Stimulated activated CD8-positive, alpha-beta memory T cell treated with anti-CD3 and anti-CD28 coated beads, Interleukin-7, amount 100 ng/mL, for 24 hours (primary cell): Measurements from ENCODE around the gene PDAP1.
"Not testable (repeated sequence)": the region's sequence is repeated elsewhere in the genome, so short reads cannot be mapped to it uniquely, and the experiment has no call there.

Source experiments
- DNase-seq: peaks from one replicate; pipeline ENCODE4 v3.0.0-alpha.2; 2020; ENCODE audit warnings: low read depth

Gene PDAP1

DNA sequence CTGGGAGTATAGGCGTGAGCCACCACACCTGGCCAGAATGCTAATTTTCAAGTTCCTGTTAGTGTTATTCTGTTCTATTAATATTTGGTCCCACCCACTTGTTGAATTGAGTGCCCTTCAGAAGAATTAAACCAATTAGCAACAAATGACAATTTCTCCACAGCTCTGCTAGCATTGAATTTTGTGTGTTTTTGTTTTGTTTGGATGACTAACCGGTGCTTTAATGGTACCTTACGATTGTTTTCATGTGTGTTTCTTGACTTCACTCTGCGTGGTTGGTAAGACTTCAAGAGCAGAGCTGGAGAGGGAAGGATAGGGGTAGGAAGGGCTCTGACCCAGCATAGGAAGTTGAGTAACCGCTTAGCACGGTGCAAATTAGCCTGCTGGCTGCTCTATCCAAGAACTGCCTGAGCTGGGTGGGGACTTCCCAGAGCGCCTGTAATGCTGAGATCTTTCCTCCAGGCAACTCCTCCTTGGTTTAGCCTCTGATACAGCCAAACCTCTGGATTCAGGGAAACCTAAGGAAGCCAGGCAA, 29.3 kb downstream of the PDAP1 start:
- DNase-seq = no peak

GRCh38 chr7:99375070-99375807, 33.2 kb downstream of the PDAP1 start:
- DNase-seq = no peak

DNA sequence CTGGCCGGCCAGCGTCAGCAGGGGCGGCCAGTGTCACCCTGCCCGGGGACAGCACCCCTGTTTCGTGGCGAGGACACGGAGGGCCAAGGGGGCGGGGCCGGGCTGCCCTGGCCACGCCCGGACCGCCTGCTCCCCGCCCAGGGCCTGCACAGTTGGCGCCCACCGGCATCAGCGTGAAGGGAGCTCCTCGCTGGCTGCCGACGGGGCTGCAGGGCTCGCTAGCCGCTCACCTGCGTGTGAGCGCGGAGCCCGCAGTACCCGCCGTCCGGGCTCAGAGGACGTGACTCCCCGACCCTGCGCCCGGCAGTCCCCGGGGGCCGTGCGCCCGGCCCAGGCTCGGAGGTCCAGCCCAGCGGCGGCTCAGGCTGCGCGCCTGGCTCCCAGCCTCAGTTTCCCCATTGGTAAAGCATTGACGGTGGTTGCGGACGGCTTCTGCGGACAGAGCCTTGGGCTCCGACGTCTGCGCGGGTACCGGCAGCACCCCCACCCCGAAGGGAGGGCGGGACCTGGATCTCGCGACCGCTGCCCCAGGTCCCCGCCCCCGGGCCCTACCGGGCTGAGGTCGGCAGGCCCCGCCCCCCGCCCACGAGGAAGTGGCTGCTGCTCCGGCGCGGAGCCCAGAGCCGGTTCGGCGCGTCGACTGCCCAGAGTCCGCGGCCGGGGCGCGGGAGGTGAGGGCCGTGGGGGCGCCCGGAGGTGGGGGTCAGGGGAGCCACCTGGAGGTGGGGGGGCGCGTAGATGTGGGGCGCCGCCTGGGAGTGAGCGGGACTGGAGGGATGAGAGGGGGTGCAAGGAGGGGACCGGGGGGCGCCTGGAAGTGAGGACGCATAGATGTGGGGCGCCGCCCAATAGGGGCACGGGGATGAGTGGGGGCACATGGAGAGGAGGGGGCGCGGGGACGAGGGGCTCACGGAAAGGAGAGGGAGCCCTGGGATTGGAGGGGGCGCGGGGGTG, 34.0 kb downstream of the PDAP1 start, which contains the start of gene ARPC1B:
TSS of gene ARPC1B (plus strand) at position 620 of the 954 bp plus-strand sequence. CDS start 10,985 bp downstream, outside the sequence.
- DNase-seq = peak; percentile 78

- DNase-seq = no peak
These were observed 35.0 kb downstream of the PDAP1 start for GRCh38 chr7:99373091-99374066.

DNA sequence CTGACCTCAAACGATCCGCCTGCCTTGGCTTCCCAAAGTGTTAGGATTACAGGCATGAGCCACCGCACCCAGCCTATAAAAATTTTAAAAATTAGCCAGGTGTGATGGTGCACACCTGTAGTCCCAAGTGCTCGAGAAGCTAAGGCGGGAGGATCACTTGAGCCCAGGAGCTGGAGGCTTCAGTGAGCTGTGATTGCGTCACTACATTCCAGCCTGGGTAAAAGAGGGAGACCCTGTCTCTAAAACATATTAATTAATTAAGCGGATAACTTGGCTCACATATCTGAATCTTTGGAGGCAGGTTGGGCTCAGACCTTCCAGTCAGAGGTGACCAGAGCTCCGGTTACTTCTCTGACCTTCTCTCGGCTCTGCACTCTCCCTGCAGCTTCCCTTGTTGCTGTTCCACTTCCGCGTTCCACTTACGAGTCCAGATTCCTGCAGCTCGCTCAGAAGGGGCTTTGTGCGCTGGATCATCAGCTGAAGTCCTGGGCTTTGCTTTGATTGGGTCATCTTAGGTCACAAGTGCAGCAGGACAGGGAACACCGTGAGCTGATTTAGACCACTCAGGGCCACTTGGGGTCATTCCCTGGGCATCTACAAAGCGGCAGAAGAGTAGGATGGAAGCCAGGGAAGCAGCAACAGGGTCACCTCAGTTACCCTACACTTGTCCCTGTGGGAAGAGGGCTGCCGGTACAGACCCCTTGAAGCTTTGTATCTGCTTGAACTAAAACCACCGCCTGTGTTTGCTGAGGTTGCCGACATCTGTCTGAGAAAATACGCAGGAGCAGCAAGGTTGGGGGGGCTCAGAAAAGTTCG, 35.9 kb downstream of the PDAP1 start:
- no peak for DNase-seq

- no peak for DNase-seq
These were observed 36.9 kb downstream of the PDAP1 start for GRCh38 chr7:99371376-99371920.

- no peak for DNase-seq
These were observed 38.5 kb downstream of the PDAP1 start for GRCh38 chr7:99369767-99370391.

DNA sequence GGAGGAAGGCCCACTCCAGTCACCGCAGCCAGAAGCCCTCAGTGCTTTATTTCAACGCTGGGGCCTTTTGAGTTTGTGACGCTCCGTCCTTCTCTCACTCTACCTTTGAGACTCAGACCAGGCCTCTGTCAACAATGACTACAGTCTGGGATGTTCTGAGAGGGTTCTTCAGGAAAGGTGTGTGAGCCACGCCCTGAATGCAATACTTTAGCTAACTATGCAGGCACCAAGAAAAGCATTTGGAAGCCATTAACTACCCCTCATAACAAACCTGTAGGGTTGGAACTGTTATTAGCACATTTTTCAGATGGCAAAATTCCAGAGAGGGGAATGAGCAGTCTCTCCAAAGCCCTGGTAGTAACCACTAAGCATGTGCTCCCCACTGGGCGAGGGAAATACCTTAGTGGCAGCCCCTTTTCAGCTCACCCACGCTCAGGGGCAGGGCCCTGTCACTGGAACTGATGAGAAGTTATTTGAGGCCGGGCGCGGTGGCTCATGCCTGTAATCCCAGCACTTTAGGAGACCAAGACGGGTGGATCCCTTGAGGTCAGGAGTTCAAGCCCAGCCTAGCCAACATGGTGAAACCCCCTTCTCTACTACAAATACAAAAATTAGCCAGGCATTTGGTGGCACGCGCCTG, 39.5 kb downstream of the PDAP1 start:
- no peak for DNase-seq

GRCh38 chr7:99366646-99367045, 41.8 kb downstream of the PDAP1 start:
- DNase-seq = no peak

- no peak for DNase-seq
These were observed 42.9 kb downstream of the PDAP1 start for GRCh38 chr7:99365318-99366141.

DNA sequence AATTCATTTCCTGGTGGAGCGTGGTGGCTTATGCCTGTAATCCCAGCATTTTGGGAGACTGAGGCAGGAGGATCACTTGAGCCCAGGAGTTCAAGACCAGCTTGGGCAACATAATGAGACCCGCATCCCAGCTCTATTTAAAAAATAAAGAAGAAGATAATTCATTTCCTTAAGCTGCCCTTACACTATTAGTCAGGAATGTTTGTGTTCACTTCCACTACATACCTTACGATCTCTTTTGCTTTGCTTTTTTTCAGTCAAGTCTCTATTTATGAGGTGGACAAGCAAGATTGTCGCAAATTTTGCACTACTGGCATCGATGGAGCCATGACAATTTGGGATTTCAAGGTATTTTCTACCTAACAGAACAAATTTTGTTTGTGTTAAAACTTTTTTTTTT, 45.1 kb downstream of the PDAP1 start:
- DNase-seq = no peak

GRCh38 chr7:99362801-99363200, 45.6 kb downstream of the PDAP1 start:
- no peak for DNase-seq

DNA sequence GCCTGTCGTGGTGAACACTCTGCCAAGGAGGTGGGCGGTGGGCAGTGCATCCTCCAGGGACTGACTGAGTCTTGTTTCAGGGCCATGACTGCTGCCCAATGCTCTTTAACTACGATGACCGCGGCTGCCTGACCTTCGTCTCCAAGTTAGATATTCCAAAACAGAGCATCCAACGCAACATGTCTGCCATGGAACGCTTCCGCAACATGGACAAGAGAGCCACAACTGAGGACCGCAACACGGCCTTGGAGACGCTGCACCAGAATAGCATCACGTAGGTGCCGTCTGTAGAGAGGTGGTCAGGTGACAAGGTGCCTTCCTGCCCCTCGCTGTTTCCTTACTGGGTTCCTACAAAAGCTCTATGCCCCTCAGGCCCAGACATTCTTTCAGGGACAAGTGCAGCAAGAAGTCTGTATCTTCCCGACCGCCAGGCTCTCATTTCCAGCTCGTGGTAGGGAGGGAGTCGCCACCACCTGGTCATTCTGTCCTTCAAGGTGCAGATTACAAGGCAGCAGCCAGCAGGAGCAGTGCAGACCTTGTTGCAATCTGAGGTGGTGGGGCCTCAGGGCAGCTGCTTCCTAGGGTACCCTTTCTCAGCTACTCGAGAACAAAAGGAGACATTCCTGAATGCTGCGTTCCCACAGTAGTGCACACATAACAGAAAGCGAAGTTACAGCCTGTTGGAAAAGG, 48.8 kb downstream of the PDAP1 start:
- DNase-seq = no peak

DNA sequence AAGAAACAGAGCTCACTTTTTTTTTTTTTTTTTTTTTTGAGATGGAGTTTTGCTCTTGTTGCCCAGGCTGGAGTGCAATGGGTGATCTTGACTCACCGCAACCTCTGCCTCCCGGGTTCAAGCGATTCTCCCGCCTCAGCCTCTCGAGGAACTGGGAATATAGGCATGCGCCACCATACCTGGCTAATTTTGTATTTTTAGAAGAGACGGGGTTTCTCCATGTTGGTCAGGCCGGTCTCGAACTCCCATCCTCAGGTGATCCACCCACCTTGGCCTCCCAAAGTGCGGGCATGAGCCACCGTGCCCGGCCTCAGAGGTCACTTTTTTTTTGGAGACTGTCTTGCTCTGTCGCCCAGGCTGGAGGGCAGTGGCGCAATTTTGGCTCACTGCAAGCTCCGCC, 49.9 kb downstream of the PDAP1 start:
- DNase-seq = not testable (repeated sequence)

DNA sequence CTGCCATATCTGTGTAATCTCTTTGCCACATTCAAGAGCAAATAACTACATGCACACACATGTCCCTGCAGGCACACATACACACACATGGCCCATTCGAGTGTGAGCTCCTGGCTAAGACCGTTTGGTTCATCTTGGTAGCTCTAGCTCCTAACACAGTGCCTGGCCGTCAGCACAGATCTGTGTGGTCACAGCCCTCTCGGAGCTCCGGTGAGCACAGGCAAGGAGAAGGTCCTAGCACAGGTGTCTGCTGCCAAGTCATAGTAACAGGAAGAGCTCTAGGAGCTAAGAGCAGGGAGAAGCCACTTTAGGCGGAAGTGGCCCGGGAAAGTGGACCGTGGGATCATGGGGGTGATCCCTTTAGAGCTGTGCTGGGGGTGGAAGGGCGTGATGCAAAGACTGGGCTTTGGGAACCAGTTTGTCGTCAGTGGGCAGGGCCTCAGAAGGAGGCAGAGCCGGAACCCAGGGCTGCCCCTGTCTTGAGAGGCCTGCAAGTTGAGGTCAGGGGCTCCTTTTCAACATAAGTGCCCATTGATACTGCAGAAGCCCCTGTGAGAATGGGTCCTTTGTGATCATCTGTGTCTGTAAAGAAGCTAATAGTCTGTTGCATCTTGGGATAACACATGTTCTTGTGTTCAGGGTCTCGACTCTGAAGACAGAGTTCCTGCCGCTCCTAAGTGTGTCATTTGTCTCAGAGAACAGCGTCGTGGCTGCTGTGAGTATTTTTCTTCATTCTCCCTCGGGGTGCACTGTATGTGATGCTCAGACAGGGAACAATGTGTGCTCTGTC, 50.5 kb downstream of the PDAP1 start:
- no peak for DNase-seq

DNA sequence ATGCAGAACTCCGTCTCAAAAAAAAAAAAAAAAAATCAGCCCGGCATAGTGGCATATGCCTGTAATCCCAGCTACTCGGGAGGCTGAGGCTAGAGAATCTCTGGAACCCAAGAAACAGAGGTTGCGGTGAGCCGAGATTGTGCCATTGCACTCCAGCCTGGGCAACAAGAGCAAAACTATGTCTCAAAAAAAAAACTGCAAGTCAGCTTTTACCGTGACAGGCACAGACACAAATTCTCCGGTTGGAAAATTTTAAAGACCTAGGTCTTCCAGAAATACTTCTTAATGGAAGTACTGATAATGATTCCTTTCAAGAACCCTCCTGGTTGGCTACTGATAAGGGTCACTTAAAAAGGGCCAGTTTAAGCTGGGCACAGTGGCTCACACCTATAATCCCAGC, 53.3 kb downstream of the PDAP1 start:
- no peak for DNase-seq

DNA sequence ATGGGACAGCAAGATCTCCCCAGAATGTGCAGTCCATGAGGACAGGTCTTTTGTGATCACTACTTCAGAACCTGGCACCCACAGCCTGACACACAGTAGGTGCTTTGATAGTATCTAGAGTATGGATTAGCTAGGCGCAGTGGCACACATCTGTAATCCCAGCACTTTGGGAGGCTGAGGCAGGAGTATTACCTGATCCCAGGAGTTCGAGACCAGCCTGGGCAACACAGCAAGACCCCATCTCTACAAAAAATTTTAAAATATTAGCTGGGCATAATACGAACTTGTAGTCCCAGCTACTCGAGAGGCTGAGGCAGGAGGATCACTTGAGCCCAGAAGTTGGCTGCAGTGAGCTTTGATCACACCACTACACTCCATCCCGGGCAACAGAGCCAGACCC, 56.1 kb downstream of the PDAP1 start:
- no peak for DNase-seq
